ENCODE measurements around the gene BRD3.
"Not testable (repeated sequence)": the region's sequence is repeated elsewhere in the genome, so short reads cannot be mapped to it uniquely, and the experiment has no call there.

Gene BRD3

GRCh38 chr9:134067904-134068743 lies at the start of gene BRD3:
Gene BRD3, minus strand, starts transcription at chr9:134068026. Its CDS starts 14,549 bp downstream, at chr9:134053477.
- DNase-seq: peak; percentile 86

GRCh38 chr9:134112561-134112960 lies 44.7 kb upstream of the BRD3 start:
- no peak for DNase-seq

- no peak for DNase-seq
Measured at GRCh38 chr9:134111064-134111463, 43.2 kb upstream of the BRD3 start.

- DNase-seq: no peak
Measured at GRCh38 chr9:134103391-134103998, 35.7 kb upstream of the BRD3 start.

GRCh38 chr9:134101623-134102149 lies 33.9 kb upstream of the BRD3 start:
- no peak for DNase-seq

- DNase-seq: not testable (repeated sequence)
Measured at GRCh38 chr9:134101133-134101532, 33.3 kb upstream of the BRD3 start.

GRCh38 chr9:134100040-134100439 lies 32.2 kb upstream of the BRD3 start:
- DNase-seq: no peak

- DNase-seq: peak; percentile 46
Measured at GRCh38 chr9:134099123-134099761, 31.4 kb upstream of the BRD3 start.

GRCh38 chr9:134089972-134090371 lies 22.1 kb upstream of the BRD3 start:
- no peak for DNase-seq

GRCh38 chr9:134088063-134088725 lies 20.4 kb upstream of the BRD3 start:
- no peak for DNase-seq

GRCh38 chr9:134085674-134086073 lies 17.8 kb upstream of the BRD3 start:
- DNase-seq: no peak

- DNase-seq: no peak
Measured at GRCh38 chr9:134083451-134083850, 15.6 kb upstream of the BRD3 start.

- DNase-seq: no peak
Measured at GRCh38 chr9:134076644-134077043, 8.8 kb upstream of the BRD3 start.

- not testable (repeated sequence) for DNase-seq
Measured at GRCh38 chr9:134075689-134076088, 7.9 kb upstream of the BRD3 start.

GRCh38 chr9:134073500-134073899 lies 5.7 kb upstream of the BRD3 start:
- no peak for DNase-seq

GRCh38 chr9:134072683-134073082 lies 4.9 kb upstream of the BRD3 start:
- not testable (repeated sequence) for DNase-seq

GRCh38 chr9:134071149-134071548 lies 3.3 kb upstream of the BRD3 start:
- no peak for DNase-seq

- no peak for DNase-seq
Measured at GRCh38 chr9:134069480-134070399, 1.9 kb upstream of the BRD3 start.

- DNase-seq: no peak
Measured at GRCh38 chr9:134068744-134069479, 1.1 kb upstream of the BRD3 start.

- DNase-seq: peak; percentile 45
Measured at GRCh38 chr9:134066913-134067851, 644 bp downstream of the BRD3 start.

Measured in CD4-positive, alpha-beta T cell treated with Interleukin-15 for 1 hour (primary cell).